HepG2 (cell line): Measurements from ENCODE around the gene SGO1. TPM values are rescaled to one million over a fixed set of nuclear protein-coding genes. Genes with fewer than 3 reads are reported as not detected.

Experiments used
- ARID3A ChIP-seq: IDR thresholded peaks from 2 replicates; pipeline ENCODE4 v1.6.1; 2012; ENCODE audit warnings: low read depth, low read length, improper control_type of control experiment
- CAMTA2 ChIP-seq: sonication (generic); formaldehyde crosslinking; IDR thresholded peaks from 2 replicates; pipeline ENCODE4 v1.4.0; 2020; ENCODE audit warnings: mild to moderate bottlenecking, missing genetic modification reagents, borderline replicate concordance
- FOSL1 ChIP-seq: sonication (generic); formaldehyde crosslinking; IDR thresholded peaks from 2 replicates; pipeline ENCODE4 v1.9.0; 2021; ENCODE audit warnings: missing genetic modification reagents, borderline replicate concordance
- GPN1 ChIP-seq: sonication (generic); formaldehyde crosslinking; IDR thresholded peaks from 2 replicates; pipeline ENCODE4 v1.5.1; 2020; ENCODE audit warnings: missing genetic modification reagents, borderline replicate concordance
- HNF1A ChIP-seq, 2 experiments: sonication (generic) in 1 of 2; formaldehyde crosslinking in 1 of 2; IDR thresholded peaks; 2 replicates each; pipeline versions ENCODE4 v1.4.0 to v1.6.1; 2016 to 2020; ENCODE audit warnings: borderline replicate concordance in 1 of 2, low read depth in 1 of 2, mild to moderate bottlenecking in 1 of 2, missing genetic modification reagents in 1 of 2
- PBX3 ChIP-seq: sonication (generic); formaldehyde crosslinking; IDR thresholded peaks from 2 replicates; pipeline ENCODE4 v1.8.1; 2023; ENCODE audit warnings: missing genetic modification reagents, inconsistent platforms, borderline replicate concordance
- SPEN ChIP-seq: sonication (generic); formaldehyde crosslinking; IDR thresholded peaks from 2 replicates; pipeline ENCODE4 v1.5.1; 2020; ENCODE audit warnings: low read depth, mild to moderate bottlenecking, missing genetic modification reagents
- TBX3 ChIP-seq: fragments of 450-650 bp; IDR thresholded peaks from 2 replicates; pipeline ENCODE4 v1.6.1; 2017; ENCODE audit warnings: antibody characterized with exemption, mild to moderate bottlenecking, inconsistent platforms, borderline replicate concordance
- ZFAT ChIP-seq: sonication (generic); formaldehyde crosslinking; conservative IDR thresholded peaks from 2 replicates; pipeline ENCODE4 v1.8.1; 2023; ENCODE audit warnings: missing genetic modification reagents, inconsistent platforms
- ZHX2 ChIP-seq, 2 experiments: sonication (generic) in 1 of 2; formaldehyde crosslinking in 1 of 2; IDR thresholded peaks; 2 replicates each; pipeline versions ENCODE4 v1.6.1 to v1.9.0; 2014 to 2022; ENCODE audit warnings: antibody characterized with exemption in 1 of 2, borderline replicate concordance in 1 of 2, inconsistent platforms in 1 of 2, low read depth in 1 of 2, missing genetic modification reagents in 1 of 2
- ZKSCAN1 ChIP-seq: fragments of 150-350 bp; IDR thresholded peaks from 2 replicates; pipeline ENCODE4 v1.6.1; 2014; ENCODE audit warnings: low read length
- ZNF160 ChIP-seq: sonication (generic); formaldehyde crosslinking; IDR thresholded peaks from 2 replicates; pipeline ENCODE4 v1.8.0; 2022; ENCODE audit warnings: mild to moderate bottlenecking, inconsistent platforms, missing genetic modification reagents
- ZNF530 ChIP-seq: sonication (generic); formaldehyde crosslinking; IDR thresholded peaks from 2 replicates; pipeline ENCODE4 v1.5.0; 2020; ENCODE audit warnings: low read depth, mild to moderate bottlenecking, missing genetic modification reagents
- polyA plus RNA-seq, 8 experiments: library from polyadenylated mRNA; depleted of rRNA in 3 of 8; stranded (reverse) in 7 of 8; unstranded in 1 of 8; fragments of >200 nt; fragmentation: Illumina TruSeq in 4 of 8; extraction: Trizol in 4 of 8; gene quantifications; 2 replicates each; pipeline versions ENCODE4 v1.2.1 to v1.2.3, GENCODE V29; 2011 to 2016; ENCODE audit warnings: low read depth in 4 of 8, missing spikeins in 1 of 8, mixed read lengths in 1 of 8; ENCODE audit not compliant: insufficient read depth in 1 of 8
- total RNA-seq, 5 experiments: library from RNA; depleted of rRNA; stranded (reverse); fragments of >200 nt; fragmentation: Illumina TruSeq; extraction: Trizol; gene quantifications; 2 replicates each; pipeline ENCODE4 v1.2.3, GENCODE V29; 2016; ENCODE audit warnings: low read depth in 1 of 5

The SGO1 gene
- total and polyA plus RNA-seq, 2 of the 13 experiments (the other 11 are each of a cell fraction or from before 2014, with no cell fraction given), result 2.1 to 16.1 TPM

GRCh38 chr3:20185679-20186599, at the start of gene SGO1 (continued):
- TF ChIP-seq ZNF530 (CRISPR knock-in tag) (no peak), PBX3 (CRISPR knock-in tag) (no peak), CAMTA2 (CRISPR knock-in tag) (no peak), FOSL1 (CRISPR knock-in tag) (no peak), ZHX2 (IDR thresholded peaks at IDR 0.05; ENCODE audit: low read depth) (peak; percentile 32; the same call in 1 of the 2 replicates), ZHX2 (CRISPR knock-in tag; IDR thresholded peaks at IDR 0.05; ENCODE audit: borderline replicate concordance) (no peak), TBX3 (no peak), HNF1A (IDR thresholded peaks at IDR 0.05; ENCODE audit: low read depth) (no peak), HNF1A (CRISPR knock-in tag; IDR thresholded peaks at IDR 0.05; ENCODE audit: borderline replicate concordance) (no peak), ZNF160 (CRISPR knock-in tag) (no peak), SPEN (CRISPR knock-in tag) (peak; percentile 91), GPN1 (no peak), ZKSCAN1 (no peak), ARID3A (no peak), ZFAT (no peak)
